HepG2 (cell line): ENCODE measurements around the gene TRIO. TPM values are rescaled to one million over a fixed set of nuclear protein-coding genes. Genes with fewer than 3 reads are reported as not detected.
A peak's percentile ranks its signal among the peaks of the same experiment; 100 is the strongest.

Experiments used
- ATAC-seq: fragments of 200-7000 bp; cut with Tn5 transposase; 3 replicates; pipeline ENCODE4 v1.9.1; 2020; ENCODE audit warnings: mild to moderate bottlenecking, moderate library complexity
- BruUV-seq: library from RNA; stranded (reverse); fragments of 400-500 nt; replicated peaks from 2 replicates; lab custom pipeline; 2021; lab: Mats Ljungman, UMichigan
- CTCF ChIA-PET: fragments of 300-600 bp; formaldehyde crosslinking; extraction: SDS; loops from one replicate; lab custom pipeline; 2021; ENCODE audit warnings: low total read pairs, inconsistent platforms, low intra/inter-chr PET ratio; lab: Yijun Ruan, JAX
- POLR2A ChIA-PET: fragments of 350-600 bp; sonication (Branson Sonifier 250); formaldehyde crosslinking; loops from one replicate; lab custom pipeline; 2020; ENCODE audit warnings: antibody characterized with exemption, inconsistent platforms; lab: Yijun Ruan, JAX
- DNase-seq: peaks from one replicate; pipeline ENCODE4 v3.0.0-alpha.2; 2015; ENCODE audit warnings: low spot score
- FAIRE-seq: peaks from 3 replicates; lab custom pipeline; 2011; peaks lifted over from hg19 to GRCh38; lab: Jason Lieb, UNC
- H2AFZ ChIP-seq: one replicate; pipeline ENCODE4 v1.6.1; 2011; ENCODE audit warnings: low read length, inconsistent platforms
- H3K27ac ChIP-seq: fragments of 300-600 bp; 3 replicates; pipeline ENCODE4 v1.8.0; 2011; ENCODE audit warnings: mixed run types, mild to moderate bottlenecking, mixed read lengths, low read length, inconsistent platforms; ENCODE audit not compliant: insufficient read depth; ENCODE audit errors: extremely low read length
- H3K27me3 ChIP-seq, 2 experiments: fragments of 200-600 bp in 1 of 2; 2 replicates in 1 of 2; 3 replicates in 1 of 2; pipeline versions ENCODE4 v1.6.0 to v1.8.0; 2011; ENCODE audit warnings: low read length in 2 of 2, mild to moderate bottlenecking in 2 of 2, moderate library complexity in 2 of 2, inconsistent platforms in 1 of 2; ENCODE audit not compliant: insufficient read depth in 2 of 2, control insufficient read depth in 1 of 2
- H3K36me3 ChIP-seq, 2 experiments: fragments of 200-600 bp in 1 of 2; replicated peaks in 1 of 2; 2 replicates in 1 of 2; 3 replicates in 1 of 2; pipeline versions ENCODE4 v1.5.1 to v1.8.0; 2011; ENCODE audit warnings: low read length in 2 of 2, inconsistent platforms in 1 of 2; ENCODE audit not compliant: insufficient read depth in 2 of 2, control insufficient read depth in 1 of 2
- H3K4me1 ChIP-seq: 2 replicates; pipeline ENCODE4 v1.5.1; 2012; ENCODE audit warnings: low read length, inconsistent platforms; ENCODE audit not compliant: insufficient read depth
- H3K4me2 ChIP-seq: 2 replicates; pipeline ENCODE4 v1.6.0; 2011; ENCODE audit warnings: low read depth, low read length, inconsistent platforms
- H3K4me3 ChIP-seq, 3 experiments: fragments of 200-600 bp in 1 of 3; sonication (generic), shearing (Covaris generic) in 1 of 3; replicated peaks in 1 of 3; 2 replicates each; pipeline ENCODE4 v1.5.1; 2011 to 2016; ENCODE audit warnings: low read length in 3 of 3, inconsistent platforms in 2 of 3, low read depth in 2 of 3, mild to moderate bottlenecking in 2 of 3, control low read depth in 1 of 3, mixed read lengths in 1 of 3; ENCODE audit not compliant: insufficient read depth in 1 of 3
- H3K79me2 ChIP-seq: one replicate; pipeline ENCODE4 v1.6.1; 2011; ENCODE audit warnings: low read length, inconsistent platforms; ENCODE audit not compliant: insufficient read depth
- H3K9ac ChIP-seq: 2 replicates; pipeline ENCODE4 v1.6.0; 2011; ENCODE audit warnings: mild to moderate bottlenecking, low read depth, low read length, inconsistent platforms; ENCODE audit not compliant: insufficient read depth
- H3K9me3 ChIP-seq: 2 replicates; pipeline ENCODE4 v1.5.1; 2012; ENCODE audit warnings: mild to moderate bottlenecking, low read length
- H4K20me1 ChIP-seq: 2 replicates; pipeline ENCODE4 v1.6.0; 2011; ENCODE audit warnings: inconsistent platforms, mild to moderate bottlenecking, low read length, moderate library complexity; ENCODE audit not compliant: insufficient read depth
- ATF7 ChIP-seq, 2 experiments: fragments of 450-650 bp in 1 of 2; sonication (generic) in 1 of 2; formaldehyde crosslinking in 1 of 2; IDR thresholded peaks; 2 replicates each; pipeline versions ENCODE4 v1.4.0 to v1.6.1; 2016 to 2020; ENCODE audit warnings: antibody characterized with exemption in 1 of 2, mild to moderate bottlenecking in 1 of 2, missing genetic modification reagents in 1 of 2
- CREB1 ChIP-seq, 2 experiments: fragments of 450-650 bp in 1 of 2; IDR thresholded peaks; 2 replicates each; pipeline ENCODE4 v1.6.1; 2016 to 2017; ENCODE audit warnings: control low read depth in 1 of 2, mild to moderate bottlenecking in 1 of 2, missing compliant biosample characterization in 1 of 2, missing genetic modification characterization in 1 of 2
- KLF16 ChIP-seq, 2 experiments: sonication (generic) in 1 of 2; formaldehyde crosslinking in 1 of 2; IDR thresholded peaks; 2 replicates each; pipeline versions ENCODE4 v1.6.1 to v1.8.0; 2016 to 2023; ENCODE audit warnings: missing genetic modification reagents in 2 of 2, missing compliant biosample characterization in 1 of 2
- NCOA1 ChIP-seq: sonication (generic); formaldehyde crosslinking; IDR thresholded peaks from 2 replicates; pipeline ENCODE4 v1.9.0; 2021; ENCODE audit warnings: missing genetic modification reagents
- ZNF143 ChIP-seq: sonication (generic); formaldehyde crosslinking; IDR thresholded peaks from 2 replicates; pipeline ENCODE4 v1.4.0; 2020; ENCODE audit warnings: missing genetic modification reagents
- WGBS: methylation state at CpG from one replicate; pipeline ENCODE4 v1.1.6; 2017; ENCODE audit warnings: low lambda C conversion rate; 5-methylcytosine and 5-hydroxymethylcytosine counted together
- in situ Hi-C: cut with HindIII; loops from 2 replicates; pipeline ENCODE4 v1.10.0; 2017; ENCODE audit warnings: low pct_unique_long_range_greater_than_20kb; ENCODE audit not compliant: extremely low pct_ligation_motif_present
- intact Hi-C: fragments of 100-400 bp; cut with micrococcal nuclease; formaldehyde crosslinking; loops from one replicate; pipeline ENCODE4 v1.10.0; 2022; ENCODE audit not compliant: unreplicated experiment
- polyA plus RNA-seq, 8 experiments: library from polyadenylated mRNA; depleted of rRNA in 3 of 8; stranded (reverse) in 7 of 8; unstranded in 1 of 8; fragments of >200 nt; fragmentation: Illumina TruSeq in 4 of 8; extraction: Trizol in 4 of 8; gene quantifications; 2 replicates each; pipeline versions ENCODE4 v1.2.1 to v1.2.3, GENCODE V29; 2011 to 2016; ENCODE audit warnings: low read depth in 4 of 8, missing spikeins in 1 of 8, mixed read lengths in 1 of 8; ENCODE audit not compliant: insufficient read depth in 1 of 8
- total RNA-seq, 5 experiments: library from RNA; depleted of rRNA; stranded (reverse); fragments of >200 nt; fragmentation: Illumina TruSeq; extraction: Trizol; gene quantifications; 2 replicates each; pipeline ENCODE4 v1.2.3, GENCODE V29; 2016; ENCODE audit warnings: low read depth in 1 of 5
- TF ChIP-seq, protein P1 (sequence below): sonication (generic); formaldehyde crosslinking; IDR thresholded peaks from 2 replicates; pipeline ENCODE4 v1.4.0; 2020; ENCODE audit warnings: missing genetic modification reagents, borderline replicate concordance

The TRIO gene
- total and polyA plus RNA-seq, 2 of the 13 experiments (the other 11 are each of a cell fraction or from before 2014, with no cell fraction given) = 45.2 to 45.9 TPM

- no peak for FAIRE-seq
- CTCF ChIA-PET = no interaction called here
Measured at GRCh38 chr5:14125262-14125661, 17.9 kb upstream of the TRIO start.

DNA sequence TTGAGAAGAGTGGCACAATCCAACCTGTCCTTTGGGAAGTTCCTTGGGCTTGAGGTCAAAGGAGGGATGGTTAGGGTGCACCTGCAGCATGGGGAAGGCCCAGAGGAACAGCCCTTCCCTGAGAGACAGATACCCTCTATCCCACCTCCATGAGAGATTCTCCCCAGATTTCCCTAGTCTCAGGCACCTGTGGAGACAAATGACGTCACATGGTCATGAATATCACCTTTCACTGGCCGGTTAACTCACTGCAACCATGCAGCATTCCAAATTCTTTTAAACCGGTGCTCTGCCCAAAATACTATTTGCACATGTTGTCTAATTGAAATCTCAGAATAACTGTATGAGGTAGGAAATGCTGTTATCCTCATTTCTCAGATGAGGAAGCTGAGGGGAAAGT is 15.6 kb upstream of the TRIO start:
- in situ Hi-C loops = no loop called here
- Histone ChIP-seq H3K36me3 (no peaks in the 10 kb centered on the region), H3K4me1 (peaks cover 18% of the 10 kb centered on the region), H3K9me3 (no peaks in the 10 kb centered on the region), H3K4me3 (no peak overlapping the region), H3K4me2 (no peak overlapping the region), H4K20me1 (no peaks in the 10 kb centered on the region), H3K79me2 (no peaks in the 10 kb centered on the region), H3K27ac (no peak overlapping the region), H2AFZ (no peak overlapping the region), H3K9ac (no peak overlapping the region), H3K27me3 (peaks cover 2 to 15% of the 10 kb centered on the region in 2 experiments; a peak in 3 of 5 replicates)
- WGBS = 20% methylated on average over 3 of the region's 3 CpGs
- intact Hi-C loops = no loop called here
- FAIRE-seq (no peak), ATAC-seq (no peak), DNase-seq (no peak)
- CTCF ChIA-PET = no interaction called here
- POLR2A ChIA-PET = no interaction called here
- TF ChIP-seq ATF7 (IDR thresholded peaks at IDR 0.05) (peak; percentile 75; the same call in 1 of the 2 replicates), ATF7 (CRISPR knock-in tag; IDR thresholded peaks at IDR 0.05) (no peak), CREB1 (IDR thresholded peaks at IDR 0.05) (peak; percentile 88), CREB1 (CRISPR knock-in tag; IDR thresholded peaks at IDR 0.05) (no peak)
- TF ChIP-seq, protein P1, sequence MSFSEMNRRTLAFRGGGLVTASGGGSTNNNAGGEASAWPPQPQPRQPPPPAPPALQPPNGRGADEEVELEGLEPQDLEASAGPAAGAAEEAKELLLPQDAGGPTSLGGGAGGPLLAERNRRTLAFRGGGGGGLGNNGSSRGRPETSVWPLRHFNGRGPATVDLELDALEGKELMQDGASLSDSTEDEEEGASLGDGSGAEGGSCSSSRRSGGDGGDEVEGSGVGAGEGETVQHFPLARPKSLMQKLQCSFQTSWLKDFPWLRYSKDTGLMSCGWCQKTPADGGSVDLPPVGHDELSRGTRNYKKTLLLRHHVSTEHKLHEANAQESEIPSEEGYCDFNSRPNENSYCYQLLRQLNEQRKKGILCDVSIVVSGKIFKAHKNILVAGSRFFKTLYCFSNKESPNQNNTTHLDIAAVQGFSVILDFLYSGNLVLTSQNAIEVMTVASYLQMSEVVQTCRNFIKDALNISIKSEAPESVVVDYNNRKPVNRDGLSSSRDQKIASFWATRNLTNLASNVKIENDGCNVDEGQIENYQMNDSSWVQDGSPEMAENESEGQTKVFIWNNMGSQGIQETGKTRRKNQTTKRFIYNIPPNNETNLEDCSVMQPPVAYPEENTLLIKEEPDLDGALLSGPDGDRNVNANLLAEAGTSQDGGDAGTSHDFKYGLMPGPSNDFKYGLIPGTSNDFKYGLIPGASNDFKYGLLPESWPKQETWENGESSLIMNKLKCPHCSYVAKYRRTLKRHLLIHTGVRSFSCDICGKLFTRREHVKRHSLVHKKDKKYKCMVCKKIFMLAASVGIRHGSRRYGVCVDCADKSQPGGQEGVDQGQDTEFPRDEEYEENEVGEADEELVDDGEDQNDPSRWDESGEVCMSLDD (CRISPR knock-in tag) = no peak
- no TSS peak for BruUV-seq

More at GRCh38 chr5:14125262-14125661, 17.9 kb upstream of the TRIO start:
- no peak for ATAC-seq
- Histone ChIP-seq H4K20me1 (no peaks in the 10 kb centered on the region), H3K79me2 (no peaks in the 10 kb centered on the region), H2AFZ (no peak overlapping the region), H3K27ac (no peak overlapping the region), H3K4me1 (no peaks in the 10 kb centered on the region), H3K4me3 (no peak overlapping the region), H3K9ac (no peak overlapping the region), H3K36me3 (no peaks in the 10 kb centered on the region), H3K4me2 (no peak overlapping the region), H3K9me3 (no peaks in the 10 kb centered on the region), H3K27me3 (peaks cover 2 to 15% of the 10 kb centered on the region in 2 experiments; a peak in 3 of 5 replicates)
- DNase-seq = no peak
- no TSS peak for BruUV-seq
- in situ Hi-C loops = no loop called here
- WGBS = 57% methylated on average over 1 of the region's 1 CpG
- POLR2A ChIA-PET = no interaction called here
- TF ChIP-seq KLF16 (CRISPR knock-in tag; IDR thresholded peaks at IDR 0.05) (no peak), NCOA1 (CRISPR knock-in tag) (no peak), ZNF143 (CRISPR knock-in tag) (0 out of 2 replicates have a peak, but pooled peaks have one; percentile 33)
- TF ChIP-seq, all 625 proteins: peak for 1
- intact Hi-C loops = no loop called here
